ENCODE measurements around the gene PDE8A.
"Not testable (repeated sequence)": the region's sequence is repeated elsewhere in the genome, so short reads cannot be mapped to it uniquely, and the experiment has no call there.

Gene PDE8A

GRCh38 chr15:84980196-84981053 lies 1.2 kb upstream of the PDE8A start:
- ChIA-PET POLR2A (ENCODE audit: low non-redundant PET) (interaction anchor here (0.7 kb wide), 1 partner anchor 109 kb away, joined by 3 read pairs; no protein-coding TSS in a partner anchor), CTCF (interaction anchor here (0.6 to 1.0 kb wide), 2 partner anchors 25 to 347 kb away, joined by 6 to 8 read pairs; no protein-coding TSS in a partner anchor)
- no peak for TF ChIP-seq CTCF (conservative IDR thresholded peaks at IDR 0.05; ENCODE audit: low read depth)
- peak; percentile 84 for DNase-seq (ENCODE audit: low spot score)
- H3K27ac ChIP-seq = peak overlapping the region; percentile 88

- ChIA-PET POLR2A (ENCODE audit: low non-redundant PET) (interaction anchor here (0.7 kb wide), 1 partner anchor 108 kb away, joined by 3 read pairs; no protein-coding TSS in a partner anchor), CTCF (interaction anchor here (0.5 to 1.0 kb wide), 2 partner anchors 26 to 442 kb away, joined by 3 to 8 read pairs; no protein-coding TSS in a partner anchor)
- DNase-seq (ENCODE audit: low spot score) = peak; percentile 99
- H3K27ac ChIP-seq = peak overlapping the region; percentile 88
- TF ChIP-seq CTCF (conservative IDR thresholded peaks at IDR 0.05; ENCODE audit: low read depth) = no peak
Observed at GRCh38 chr15:84981054-84981710, 474 bp upstream of the PDE8A start.

GRCh38 chr15:84982301-84982920 lies 755 bp downstream of the PDE8A start:
- peak overlapping the region; percentile 88 for H3K27ac ChIP-seq
- no peak for TF ChIP-seq CTCF (conservative IDR thresholded peaks at IDR 0.05; ENCODE audit: low read depth)
- CTCF ChIA-PET = interaction anchor here (0.8 kb wide), 1 partner anchor 27 kb away, joined by 6 read pairs; no protein-coding TSS in a partner anchor
- no peak for DNase-seq (ENCODE audit: low spot score)
- POLR2A ChIA-PET (ENCODE audit: low non-redundant PET) = no interaction called here

GRCh38 chr15:84983294-84983693 lies 1.6 kb downstream of the PDE8A start:
- ChIA-PET POLR2A (ENCODE audit: low non-redundant PET) (no interaction called here), CTCF (interaction anchor here (0.6 kb wide), 1 partner anchor 10 kb away, joined by 3 read pairs; no protein-coding TSS in a partner anchor)
- no peak overlapping the region for H3K27ac ChIP-seq
- no peak for DNase-seq (ENCODE audit: low spot score)
- TF ChIP-seq CTCF (conservative IDR thresholded peaks at IDR 0.05; ENCODE audit: low read depth) = no peak

- ChIA-PET CTCF (interaction anchor here (0.6 kb wide), 1 partner anchor 10 kb away, joined by 3 read pairs; no protein-coding TSS in a partner anchor), POLR2A (ENCODE audit: low non-redundant PET) (no interaction called here)
- TF ChIP-seq CTCF (conservative IDR thresholded peaks at IDR 0.05; ENCODE audit: low read depth) = no peak
- no peak for DNase-seq (ENCODE audit: low spot score)
- no peak overlapping the region for H3K27ac ChIP-seq
Observed at GRCh38 chr15:84983711-84984110, 2.1 kb downstream of the PDE8A start.

GRCh38 chr15:84985158-84985557 lies 3.5 kb downstream of the PDE8A start:
- CTCF ChIA-PET = no interaction called here
- POLR2A ChIA-PET (ENCODE audit: low non-redundant PET) = no interaction called here
- no peak for DNase-seq (ENCODE audit: low spot score)

GRCh38 chr15:84987351-84987750 lies 5.7 kb downstream of the PDE8A start:
- CTCF ChIA-PET = interaction anchor here (0.6 kb wide), 2 partner anchors 38 to 1709 kb away, joined by 3 read pairs; no protein-coding TSS in a partner anchor
- DNase-seq (ENCODE audit: low spot score); POLR2A ChIA-PET (ENCODE audit: low non-redundant PET); H3K27ac ChIP-seq: not testable (repeated sequence)

More at GRCh38 chr15:84985158-84985557, 3.5 kb downstream of the PDE8A start:
- no peak for TF ChIP-seq CTCF (conservative IDR thresholded peaks at IDR 0.05; ENCODE audit: low read depth)
- no peak overlapping the region for H3K27ac ChIP-seq
